Body of pancreas (tissue), 4 donors: Measurements from ENCODE around the gene CDKN2B-AS1. TPM values are rescaled to one million over a fixed set of nuclear protein-coding genes. Genes with fewer than 3 reads are reported as not detected.

Experiments used
- ATAC-seq: fragments of 150-250 bp; one replicate; pipeline ENCODE4 v1.9.1; 2016
- DNase-seq, 4 donors: peaks; one replicate each; pipeline ENCODE4 v3.0.0-alpha.2; 2019
- H3K27ac ChIP-seq, 4 donors: fragments of 200-600 bp; sonication (generic); 1 replicate in 3 of 4; 2 replicates in 1 of 4; pipeline versions ENCODE4 v1.5.1 to v1.6.1; 2016 to 2019; ENCODE audit warnings: mild to moderate bottlenecking in 1 of 4, mixed read lengths in 1 of 4, moderate library complexity in 1 of 4
- H3K27me3 ChIP-seq, 2 donors: fragments of 200-600 bp; sonication (generic); one replicate each; pipeline ENCODE4 v1.6.0; 2016; ENCODE audit warnings: mild to moderate bottlenecking in 1 of 2
- H3K36me3 ChIP-seq, 2 donors: fragments of 200-600 bp; sonication (generic); replicated peaks in 1 of 2; 2 replicates each; pipeline ENCODE4 v1.5.1; 2016; ENCODE audit warnings: low read depth in 2 of 2; ENCODE audit not compliant: insufficient read depth in 1 of 2
- H3K4me1 ChIP-seq: fragments of 200-600 bp; sonication (generic); one replicate; pipeline ENCODE4 v1.6.0; 2016
- H3K4me3 ChIP-seq, 2 donors: fragments of 200-600 bp; sonication (generic); 1 replicate in 1 of 2; 2 replicates in 1 of 2; pipeline ENCODE4 v1.5.1; 2016 to 2019
- H3K9me3 ChIP-seq, 3 donors: fragments of 200-600 bp; sonication (generic); 1 replicate in 2 of 3; 2 replicates in 1 of 3; pipeline ENCODE4 v1.5.1; 2016
- CTCF ChIP-seq, 7 experiments: fragments of 450-650 bp in 4 of 7; fragments of 200-600 bp in 3 of 7; sonication (generic) in 3 of 7; IDR thresholded peaks; one replicate each; pipeline ENCODE4 v1.5.1; 2016 to 2019; ENCODE audit warnings: antibody characterized with exemption in 7 of 7
- POLR2A ChIP-seq, 3 donors: fragments of 450-650 bp; IDR thresholded peaks; one replicate each; pipeline ENCODE4 v1.6.1; 2016; ENCODE audit warnings: antibody characterized with exemption in 3 of 3, mild to moderate bottlenecking in 2 of 3
- WGBS, 2 donors: methylation state at CpG; one replicate each; pipeline ENCODE4 v1.1.5; 2017; 5-methylcytosine and 5-hydroxymethylcytosine counted together
- intact Hi-C: fragments of 100-400 bp; cut with DNase I; formaldehyde crosslinking; loops from one replicate; pipeline ENCODE4 v1.15.1; 2023
- total RNA-seq, 2 donors: library from RNA; depleted of rRNA; stranded (reverse); fragments of >200 nt; gene quantifications; one replicate each; pipeline ENCODE4 v1.1.0, GENCODE V29; 2016

CDKN2B-AS1 gene
- total RNA-seq, 2 donors from 2014 or later, result 0.26 TPM; not detected in 1

DNA sequence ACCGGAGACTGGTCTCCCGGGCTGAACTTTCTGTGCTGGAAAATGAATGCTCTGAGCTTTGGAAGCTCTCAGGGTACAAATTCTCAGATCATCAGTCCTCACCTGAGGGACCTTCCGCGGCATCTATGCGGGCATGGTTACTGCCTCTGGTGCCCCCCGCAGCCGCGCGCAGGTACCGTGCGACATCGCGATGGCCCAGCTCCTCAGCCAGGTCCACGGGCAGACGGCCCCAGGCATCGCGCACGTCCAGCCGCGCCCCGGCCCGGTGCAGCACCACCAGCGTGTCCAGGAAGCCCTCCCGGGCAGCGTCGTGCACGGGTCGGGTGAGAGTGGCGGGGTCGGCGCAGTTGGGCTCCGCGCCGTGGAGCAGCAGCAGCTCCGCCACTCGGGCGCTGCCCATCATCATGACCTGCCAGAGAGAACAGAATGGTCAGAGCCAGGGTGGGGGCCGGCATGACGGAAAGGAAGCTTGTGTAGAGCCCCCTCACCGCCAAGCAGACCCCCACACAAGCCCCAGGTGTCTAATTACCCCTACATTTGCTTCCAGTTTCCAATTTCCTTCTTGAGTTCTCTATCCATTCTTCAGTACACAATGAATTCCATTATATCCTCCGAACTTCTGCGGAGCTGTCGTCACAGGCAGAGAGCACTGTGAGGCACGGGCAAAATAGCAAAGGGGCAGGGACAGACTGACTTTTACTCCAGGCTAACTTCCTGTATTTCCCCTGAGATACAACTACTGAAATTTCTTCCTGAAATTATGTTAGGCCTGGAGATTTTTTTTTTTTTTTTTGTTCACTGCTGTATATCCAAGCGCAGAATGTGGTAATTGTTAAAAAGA is 23.6 kb upstream of the CDKN2B-AS1 start:
- H3K4me1 ChIP-seq, result peaks cover 18% of the 10 kb centered on the region

GRCh38 chr9:21972361-21972760 is 22.2 kb upstream of the CDKN2B-AS1 start:
- Histone ChIP-seq H3K27ac (no peak overlapping the region), H3K4me1 (peaks cover 18% of the 10 kb centered on the region), H3K36me3 (no peaks in the 10 kb centered on the region), H3K27me3 (peaks cover 20 to 80% of the 10 kb centered on the region in 2 donors), H3K4me3 (no peak overlapping the region), H3K9me3 (no peaks in the 10 kb centered on the region)
- DNase-seq (no peak), ATAC-seq (no peak)
- intact Hi-C loops, result no loop called here
- TF ChIP-seq POLR2A (IDR thresholded peaks at IDR 0.05) (no peak), CTCF (IDR thresholded peaks at IDR 0.05) (no peak)

More for the DNA sequence above, 23.6 kb upstream of the CDKN2B-AS1 start:
- 6 to 16% methylated on average over 10 to 43 of the region's 45 CpGs for WGBS, 2 donors
- H3K36me3 ChIP-seq, result no peaks in the 10 kb centered on the region
- H3K27me3 ChIP-seq, result peaks cover 24 to 77% of the 10 kb centered on the region in 2 donors
- TF ChIP-seq CTCF (IDR thresholded peaks at IDR 0.05) (no peak), POLR2A (IDR thresholded peaks at IDR 0.05) (no peak)
- H3K4me3 ChIP-seq, result no peak overlapping the region
- DNase-seq, result no peak
- no peak overlapping the region for H3K27ac ChIP-seq
- no peaks in the 10 kb centered on the region for H3K9me3 ChIP-seq
- no peak for ATAC-seq
- intact Hi-C loops, result no loop called here

DNA sequence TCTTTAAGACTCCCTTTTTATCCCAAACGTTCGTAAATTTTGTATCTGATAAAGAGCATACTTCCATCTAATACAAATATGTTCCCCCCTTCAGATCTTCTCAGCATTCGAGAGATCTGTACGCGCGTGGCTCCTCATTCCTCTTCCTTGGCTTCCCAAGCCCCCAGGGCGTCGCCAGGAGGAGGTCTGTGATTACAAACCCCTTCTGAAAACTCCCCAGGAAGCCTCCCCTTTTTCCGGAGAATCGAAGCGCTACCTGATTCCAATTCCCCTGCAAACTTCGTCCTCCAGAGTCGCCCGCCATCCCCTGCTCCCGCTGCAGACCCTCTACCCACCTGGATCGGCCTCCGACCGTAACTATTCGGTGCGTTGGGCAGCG is 20.3 kb upstream of the CDKN2B-AS1 start:
- ATAC-seq (no peak), DNase-seq (no peak)
- Histone ChIP-seq H3K4me1 (peaks cover 18% of the 10 kb centered on the region), H3K4me3 (peak overlapping the region in 1 of 2 donors; percentile 33), H3K36me3 (no peaks in the 10 kb centered on the region), H3K27ac (no peak overlapping the region), H3K27me3 (peaks cover 17 to 66% of the 10 kb centered on the region in 2 donors), H3K9me3 (no peaks in the 10 kb centered on the region)
- WGBS, 2 donors, result 5 to 7% methylated on average over 15 to 21 of the region's 21 CpGs
- intact Hi-C loops, result no loop called here
- TF ChIP-seq POLR2A (IDR thresholded peaks at IDR 0.05), result no peak
- TF ChIP-seq CTCF (IDR thresholded peaks at IDR 0.05), result no peak

DNA sequence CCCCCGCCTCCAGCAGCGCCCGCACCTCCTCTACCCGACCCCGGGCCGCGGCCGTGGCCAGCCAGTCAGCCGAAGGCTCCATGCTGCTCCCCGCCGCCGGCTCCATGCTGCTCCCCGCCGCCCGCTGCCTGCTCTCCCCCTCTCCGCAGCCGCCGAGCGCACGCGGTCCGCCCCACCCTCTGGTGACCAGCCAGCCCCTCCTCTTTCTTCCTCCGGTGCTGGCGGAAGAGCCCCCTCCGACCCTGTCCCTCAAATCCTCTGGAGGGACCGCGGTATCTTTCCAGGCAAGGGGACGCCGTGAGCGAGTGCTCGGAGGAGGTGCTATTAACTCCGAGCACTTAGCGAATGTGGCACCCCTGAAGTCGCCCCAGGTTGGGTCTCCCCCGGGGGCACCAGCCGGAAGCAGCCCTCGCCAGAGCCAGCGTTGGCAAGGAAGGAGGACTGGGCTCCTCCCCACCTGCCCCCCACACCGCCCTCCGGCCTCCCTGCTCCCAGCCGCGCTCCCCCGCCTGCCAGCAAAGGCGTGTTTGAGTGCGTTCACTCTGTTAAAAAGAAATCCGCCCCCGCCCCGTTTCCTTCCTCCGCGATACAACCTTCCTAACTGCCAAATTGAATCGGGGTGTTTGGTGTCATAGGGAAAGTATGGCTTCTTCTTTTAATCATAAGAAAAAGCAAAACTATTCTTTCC is 19.7 kb upstream of the CDKN2B-AS1 start:
- DNase-seq (peak; percentile 17 to 55 (median 33)), ATAC-seq (peak; percentile 78)
- Histone ChIP-seq H3K27me3 (peaks cover 17 to 63% of the 10 kb centered on the region in 2 donors), H3K27ac (no peak overlapping the region), H3K36me3 (no peaks in the 10 kb centered on the region), H3K4me1 (peaks cover 18% of the 10 kb centered on the region), H3K4me3 (peak overlapping the region; percentile 2 to 33), H3K9me3 (no peaks in the 10 kb centered on the region)
- intact Hi-C loops, result no loop called here
- WGBS, 2 donors, result 0 to 1% methylated on average over 11 to 51 of the region's 51 CpGs
- no peak for TF ChIP-seq CTCF (IDR thresholded peaks at IDR 0.05)
- TF ChIP-seq POLR2A (IDR thresholded peaks at IDR 0.05), result no peak
